ENCODE measurements around the gene MICAL2.

DNA sequence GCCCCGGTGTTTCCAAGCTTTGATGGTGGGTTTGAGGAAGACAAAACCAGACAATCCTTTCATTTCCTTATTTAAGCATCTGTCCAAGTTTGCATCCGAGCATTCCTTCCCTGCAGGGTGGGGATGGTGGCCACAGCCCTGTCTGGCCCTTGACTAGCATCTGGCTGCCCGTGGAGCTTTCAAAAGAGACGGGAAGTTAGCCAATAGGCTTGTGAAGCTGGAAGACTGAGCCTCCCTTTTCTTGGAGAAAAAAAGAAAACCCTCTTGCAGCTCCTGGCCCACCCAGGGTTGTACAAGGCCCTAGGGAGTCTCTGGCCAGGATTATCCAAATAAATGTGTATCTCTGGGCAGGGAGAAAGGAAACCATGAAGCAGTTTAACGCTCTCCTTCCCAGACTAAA, 60.6 kb downstream of the MICAL2 start:
- TF ChIP-seq ZNF155 (tag by site-specific recombination; IDR thresholded peaks at IDR 0.05) (no peak), TCF7L2 (IDR thresholded peaks at IDR 0.05; ENCODE audit: borderline replicate concordance, low read depth, low read length) (no peak), ZNF660 (tag by site-specific recombination; IDR thresholded peaks at IDR 0.05) (no peak), REPIN1 (tag by site-specific recombination; IDR thresholded peaks at IDR 0.05; ENCODE audit: low read depth) (no peak), PRDM2 (tag by site-specific recombination; IDR thresholded peaks at IDR 0.05; ENCODE audit: borderline replicate concordance) (no peak), REST (tag by site-specific recombination; IDR thresholded peaks at IDR 0.05) (no peak), ZFP3 (tag by site-specific recombination; IDR thresholded peaks at IDR 0.05; ENCODE audit: low read depth) (no peak), ZNF555 (tag by site-specific recombination; conservative IDR thresholded peaks at IDR 0.05) (no peak), ZNF624 (tag by site-specific recombination; IDR thresholded peaks at IDR 0.05) (no peak)
- TF ChIP-seq, protein P1, sequence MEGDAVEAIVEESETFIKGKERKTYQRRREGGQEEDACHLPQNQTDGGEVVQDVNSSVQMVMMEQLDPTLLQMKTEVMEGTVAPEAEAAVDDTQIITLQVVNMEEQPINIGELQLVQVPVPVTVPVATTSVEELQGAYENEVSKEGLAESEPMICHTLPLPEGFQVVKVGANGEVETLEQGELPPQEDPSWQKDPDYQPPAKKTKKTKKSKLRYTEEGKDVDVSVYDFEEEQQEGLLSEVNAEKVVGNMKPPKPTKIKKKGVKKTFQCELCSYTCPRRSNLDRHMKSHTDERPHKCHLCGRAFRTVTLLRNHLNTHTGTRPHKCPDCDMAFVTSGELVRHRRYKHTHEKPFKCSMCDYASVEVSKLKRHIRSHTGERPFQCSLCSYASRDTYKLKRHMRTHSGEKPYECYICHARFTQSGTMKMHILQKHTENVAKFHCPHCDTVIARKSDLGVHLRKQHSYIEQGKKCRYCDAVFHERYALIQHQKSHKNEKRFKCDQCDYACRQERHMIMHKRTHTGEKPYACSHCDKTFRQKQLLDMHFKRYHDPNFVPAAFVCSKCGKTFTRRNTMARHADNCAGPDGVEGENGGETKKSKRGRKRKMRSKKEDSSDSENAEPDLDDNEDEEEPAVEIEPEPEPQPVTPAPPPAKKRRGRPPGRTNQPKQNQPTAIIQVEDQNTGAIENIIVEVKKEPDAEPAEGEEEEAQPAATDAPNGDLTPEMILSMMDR (tag by site-specific recombination; IDR thresholded peaks at IDR 0.05): no peak
- TF ChIP-seq, protein P2, sequence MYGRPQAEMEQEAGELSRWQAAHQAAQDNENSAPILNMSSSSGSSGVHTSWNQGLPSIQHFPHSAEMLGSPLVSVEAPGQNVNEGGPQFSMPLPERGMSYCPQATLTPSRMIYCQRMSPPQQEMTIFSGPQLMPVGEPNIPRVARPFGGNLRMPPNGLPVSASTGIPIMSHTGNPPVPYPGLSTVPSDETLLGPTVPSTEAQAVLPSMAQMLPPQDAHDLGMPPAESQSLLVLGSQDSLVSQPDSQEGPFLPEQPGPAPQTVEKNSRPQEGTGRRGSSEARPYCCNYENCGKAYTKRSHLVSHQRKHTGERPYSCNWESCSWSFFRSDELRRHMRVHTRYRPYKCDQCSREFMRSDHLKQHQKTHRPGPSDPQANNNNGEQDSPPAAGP (tag by site-specific recombination; IDR thresholded peaks at IDR 0.05): no peak
- TF ChIP-seq, protein P3, sequence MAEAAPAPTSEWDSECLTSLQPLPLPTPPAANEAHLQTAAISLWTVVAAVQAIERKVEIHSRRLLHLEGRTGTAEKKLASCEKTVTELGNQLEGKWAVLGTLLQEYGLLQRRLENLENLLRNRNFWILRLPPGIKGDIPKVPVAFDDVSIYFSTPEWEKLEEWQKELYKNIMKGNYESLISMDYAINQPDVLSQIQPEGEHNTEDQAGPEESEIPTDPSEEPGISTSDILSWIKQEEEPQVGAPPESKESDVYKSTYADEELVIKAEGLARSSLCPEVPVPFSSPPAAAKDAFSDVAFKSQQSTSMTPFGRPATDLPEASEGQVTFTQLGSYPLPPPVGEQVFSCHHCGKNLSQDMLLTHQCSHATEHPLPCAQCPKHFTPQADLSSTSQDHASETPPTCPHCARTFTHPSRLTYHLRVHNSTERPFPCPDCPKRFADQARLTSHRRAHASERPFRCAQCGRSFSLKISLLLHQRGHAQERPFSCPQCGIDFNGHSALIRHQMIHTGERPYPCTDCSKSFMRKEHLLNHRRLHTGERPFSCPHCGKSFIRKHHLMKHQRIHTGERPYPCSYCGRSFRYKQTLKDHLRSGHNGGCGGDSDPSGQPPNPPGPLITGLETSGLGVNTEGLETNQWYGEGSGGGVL (tag by site-specific recombination; IDR thresholded peaks at IDR 0.05): no peak

All from HEK293 (cell line).